HepG2 (cell line): ENCODE measurements around the gene TRAK1. TPM values are rescaled to one million over a fixed set of nuclear protein-coding genes. Genes with fewer than 3 reads are reported as not detected.

Experiments
- BCL6 ChIP-seq: IDR thresholded peaks from 2 replicates; pipeline ENCODE4 v1.6.1; 2016; ENCODE audit warnings: missing genetic modification reagents, missing compliant biosample characterization
- DPF2 ChIP-seq: sonication (generic); formaldehyde crosslinking; IDR thresholded peaks from 2 replicates; pipeline ENCODE4 v1.4.0; 2020; ENCODE audit warnings: mild to moderate bottlenecking, low read depth, missing genetic modification reagents, borderline replicate concordance
- GLMP ChIP-seq: sonication (generic); formaldehyde crosslinking; IDR thresholded peaks from 2 replicates; pipeline ENCODE4 v1.9.0; 2021; ENCODE audit warnings: missing genetic modification reagents, mild to moderate bottlenecking, borderline replicate concordance
- MAFF ChIP-seq: IDR thresholded peaks from 2 replicates; pipeline ENCODE4 v1.6.1; 2011; ENCODE audit warnings: low read depth, low read length, improper control_type of control experiment
- MYPOP ChIP-seq: sonication (generic); formaldehyde crosslinking; IDR thresholded peaks from 2 replicates; pipeline ENCODE4 v1.8.1; 2023; ENCODE audit warnings: mild to moderate bottlenecking, moderate library complexity, missing genetic modification reagents
- NR2C2 ChIP-seq: sonication (generic); formaldehyde crosslinking; IDR thresholded peaks from 2 replicates; pipeline ENCODE4 v1.4.0; 2020; ENCODE audit warnings: missing genetic modification reagents, mild to moderate bottlenecking, moderate library complexity, borderline replicate concordance
- SOX6 ChIP-seq, 2 experiments: fragments of 450-650 bp in 1 of 2; sonication (generic) in 1 of 2; formaldehyde crosslinking in 1 of 2; IDR thresholded peaks; 2 replicates each; pipeline versions ENCODE4 v1.4.0 to v1.6.1; 2017 to 2020; ENCODE audit warnings: antibody characterized with exemption in 1 of 2, mild to moderate bottlenecking in 1 of 2, missing genetic modification reagents in 1 of 2
- ZNF574 ChIP-seq: sonication (generic); formaldehyde crosslinking; IDR thresholded peaks from 2 replicates; pipeline ENCODE4 v1.4.0; 2020; ENCODE audit warnings: missing genetic modification reagents
- polyA plus RNA-seq, 8 experiments: library from polyadenylated mRNA; depleted of rRNA in 3 of 8; stranded (reverse) in 7 of 8; unstranded in 1 of 8; fragments of >200 nt; fragmentation: Illumina TruSeq in 4 of 8; extraction: Trizol in 4 of 8; gene quantifications; 2 replicates each; pipeline versions ENCODE4 v1.2.1 to v1.2.3, GENCODE V29; 2011 to 2016; ENCODE audit warnings: low read depth in 4 of 8, missing spikeins in 1 of 8, mixed read lengths in 1 of 8; ENCODE audit not compliant: insufficient read depth in 1 of 8
- total RNA-seq, 5 experiments: library from RNA; depleted of rRNA; stranded (reverse); fragments of >200 nt; fragmentation: Illumina TruSeq; extraction: Trizol; gene quantifications; 2 replicates each; pipeline ENCODE4 v1.2.3, GENCODE V29; 2016; ENCODE audit warnings: low read depth in 1 of 5
- TF ChIP-seq, protein P1 (sequence below): sonication (generic); formaldehyde crosslinking; IDR thresholded peaks from 2 replicates; pipeline ENCODE4 v1.4.0; 2020; ENCODE audit warnings: missing genetic modification reagents
- TF ChIP-seq, protein P2 (sequence below): IDR thresholded peaks from 2 replicates; pipeline ENCODE4 v1.6.1; 2016; ENCODE audit warnings: missing genetic modification reagents, missing compliant biosample characterization
- TF ChIP-seq, protein P3 (sequence below), 2 experiments: sonication (generic) in 1 of 2; formaldehyde crosslinking in 1 of 2; IDR thresholded peaks; 2 replicates each; pipeline versions ENCODE4 v1.4.0 to v1.6.1; 2016 to 2020; ENCODE audit warnings: borderline replicate concordance in 1 of 2, low read depth in 1 of 2, mild to moderate bottlenecking in 1 of 2, missing genetic modification reagents in 1 of 2
- TF ChIP-seq, protein P4 (sequence below): sonication (generic); formaldehyde crosslinking; IDR thresholded peaks from 2 replicates; pipeline ENCODE4 v1.4.0; 2020; ENCODE audit warnings: missing genetic modification reagents, borderline replicate concordance

The TRAK1 gene
- total and polyA plus RNA-seq, 2 of the 13 experiments (the other 11 are each of a cell fraction or from before 2014, with no cell fraction given) = 20.5 to 46.6 TPM

GRCh38 chr3:42052484-42053351 lies 38.4 kb upstream of the TRAK1 start (continued):
- TF ChIP-seq, protein P1, sequence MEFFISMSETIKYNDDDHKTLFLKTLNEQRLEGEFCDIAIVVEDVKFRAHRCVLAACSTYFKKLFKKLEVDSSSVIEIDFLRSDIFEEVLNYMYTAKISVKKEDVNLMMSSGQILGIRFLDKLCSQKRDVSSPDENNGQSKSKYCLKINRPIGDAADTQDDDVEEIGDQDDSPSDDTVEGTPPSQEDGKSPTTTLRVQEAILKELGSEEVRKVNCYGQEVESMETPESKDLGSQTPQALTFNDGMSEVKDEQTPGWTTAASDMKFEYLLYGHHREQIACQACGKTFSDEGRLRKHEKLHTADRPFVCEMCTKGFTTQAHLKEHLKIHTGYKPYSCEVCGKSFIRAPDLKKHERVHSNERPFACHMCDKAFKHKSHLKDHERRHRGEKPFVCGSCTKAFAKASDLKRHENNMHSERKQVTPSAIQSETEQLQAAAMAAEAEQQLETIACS (CRISPR knock-in tag) = no peak
- TF ChIP-seq, protein P2, sequence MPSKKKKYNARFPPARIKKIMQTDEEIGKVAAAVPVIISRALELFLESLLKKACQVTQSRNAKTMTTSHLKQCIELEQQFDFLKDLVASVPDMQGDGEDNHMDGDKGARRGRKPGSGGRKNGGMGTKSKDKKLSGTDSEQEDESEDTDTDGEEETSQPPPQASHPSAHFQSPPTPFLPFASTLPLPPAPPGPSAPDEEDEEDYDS (CRISPR knock-in tag) = peak; percentile 45; the same call in 1 of the 2 replicates
- TF ChIP-seq, protein P3, sequence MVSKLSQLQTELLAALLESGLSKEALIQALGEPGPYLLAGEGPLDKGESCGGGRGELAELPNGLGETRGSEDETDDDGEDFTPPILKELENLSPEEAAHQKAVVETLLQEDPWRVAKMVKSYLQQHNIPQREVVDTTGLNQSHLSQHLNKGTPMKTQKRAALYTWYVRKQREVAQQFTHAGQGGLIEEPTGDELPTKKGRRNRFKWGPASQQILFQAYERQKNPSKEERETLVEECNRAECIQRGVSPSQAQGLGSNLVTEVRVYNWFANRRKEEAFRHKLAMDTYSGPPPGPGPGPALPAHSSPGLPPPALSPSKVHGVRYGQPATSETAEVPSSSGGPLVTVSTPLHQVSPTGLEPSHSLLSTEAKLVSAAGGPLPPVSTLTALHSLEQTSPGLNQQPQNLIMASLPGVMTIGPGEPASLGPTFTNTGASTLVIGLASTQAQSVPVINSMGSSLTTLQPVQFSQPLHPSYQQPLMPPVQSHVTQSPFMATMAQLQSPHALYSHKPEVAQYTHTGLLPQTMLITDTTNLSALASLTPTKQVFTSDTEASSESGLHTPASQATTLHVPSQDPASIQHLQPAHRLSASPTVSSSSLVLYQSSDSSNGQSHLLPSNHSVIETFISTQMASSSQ (IDR thresholded peaks at IDR 0.05; ENCODE audit: low read depth) = no peak
- TF ChIP-seq, protein P3 (CRISPR knock-in tag; IDR thresholded peaks at IDR 0.05; ENCODE audit: borderline replicate concordance) = peak; percentile 52; the same call in 1 of the 2 replicates
- TF ChIP-seq DPF2 (CRISPR knock-in tag) (peak; percentile 72; the same call in 1 of the 2 replicates), BCL6 (CRISPR knock-in tag) (peak; percentile 81), ZNF574 (CRISPR knock-in tag) (0 out of 2 replicates have a peak, but pooled peaks have one; percentile 15), MAFF (0 out of 2 replicates have a peak, but pooled peaks have one; percentile 23), SOX6 (IDR thresholded peaks at IDR 0.05) (no peak), SOX6 (CRISPR knock-in tag; IDR thresholded peaks at IDR 0.05) (peak; percentile 93), NR2C2 (CRISPR knock-in tag) (peak; percentile 24; the same call in 1 of the 2 replicates), GLMP (CRISPR knock-in tag) (no peak), MYPOP (0 out of 2 replicates have a peak, but pooled peaks have one; percentile 21)
- TF ChIP-seq, protein P4, sequence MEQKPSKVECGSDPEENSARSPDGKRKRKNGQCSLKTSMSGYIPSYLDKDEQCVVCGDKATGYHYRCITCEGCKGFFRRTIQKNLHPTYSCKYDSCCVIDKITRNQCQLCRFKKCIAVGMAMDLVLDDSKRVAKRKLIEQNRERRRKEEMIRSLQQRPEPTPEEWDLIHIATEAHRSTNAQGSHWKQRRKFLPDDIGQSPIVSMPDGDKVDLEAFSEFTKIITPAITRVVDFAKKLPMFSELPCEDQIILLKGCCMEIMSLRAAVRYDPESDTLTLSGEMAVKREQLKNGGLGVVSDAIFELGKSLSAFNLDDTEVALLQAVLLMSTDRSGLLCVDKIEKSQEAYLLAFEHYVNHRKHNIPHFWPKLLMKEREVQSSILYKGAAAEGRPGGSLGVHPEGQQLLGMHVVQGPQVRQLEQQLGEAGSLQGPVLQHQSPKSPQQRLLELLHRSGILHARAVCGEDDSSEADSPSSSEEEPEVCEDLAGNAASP (CRISPR knock-in tag) = peak; percentile 32; the same call in 1 of the 2 replicates
